ENCODE measurements around the gene NT5DC4.

The NT5DC4 gene

DNA sequence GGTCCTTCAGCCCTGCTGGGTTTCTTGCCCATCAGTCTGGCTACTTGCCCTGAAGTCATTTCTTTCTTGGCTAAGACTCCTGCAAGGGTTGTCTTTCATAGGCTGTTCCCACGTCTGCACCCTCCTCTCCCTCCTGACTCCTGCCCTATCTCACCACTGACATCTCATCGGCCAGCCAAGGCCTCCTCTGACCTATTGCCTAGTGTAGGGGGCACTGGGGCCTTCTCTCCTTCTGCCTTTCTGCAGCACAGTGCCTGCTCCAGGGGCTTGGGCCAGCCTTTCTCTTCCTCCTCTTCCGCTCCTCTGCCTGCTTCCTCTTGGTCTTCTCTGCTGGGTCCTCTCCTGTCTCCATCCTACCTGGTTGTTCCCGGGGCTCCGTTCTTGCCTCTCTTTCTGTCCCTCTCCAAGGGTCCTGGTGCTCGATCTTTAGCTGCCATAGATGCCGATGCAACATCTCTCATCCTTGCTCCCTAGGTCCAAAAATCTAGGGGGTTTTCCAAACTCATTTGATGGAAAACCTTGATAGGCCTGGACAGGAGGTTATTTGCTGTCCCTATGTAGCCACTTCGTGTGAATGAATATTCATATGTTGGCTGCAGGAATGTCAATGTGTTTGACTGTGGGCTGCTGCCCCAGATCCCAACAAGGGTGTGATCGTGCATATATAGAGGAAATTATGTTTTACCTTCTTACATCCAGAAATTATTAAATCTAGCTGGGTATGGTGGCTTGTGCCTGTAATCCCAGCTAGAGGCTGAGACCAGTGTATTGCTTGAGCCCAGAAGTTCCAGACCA is 9.7 kb upstream of the NT5DC4 start:
- peaks cover 4% of the 10 kb centered on the region; the same call in 1 of the 2 replicates for H3K27me3 ChIP-seq (ENCODE audit: insufficient read depth, low read length)
- no peaks in the 10 kb centered on the region for H3F3A ChIP-seq (ENCODE audit: insufficient read depth, low read length)
- no peak overlapping the region for H3K9ac ChIP-seq (ENCODE audit: low read length)
- H3K4me3 ChIP-seq (ENCODE audit: low read depth, low read length, poor library complexity, severe bottlenecking), result no peak overlapping the region
- no peaks in the 10 kb centered on the region for H4K20me1 ChIP-seq (ENCODE audit: insufficient read depth, low read length)
- TF ChIP-seq EZH2 (IDR thresholded peaks at IDR 0.05; ENCODE audit: borderline replicate concordance, low read length), result no peak
- TF ChIP-seq, protein P1, sequence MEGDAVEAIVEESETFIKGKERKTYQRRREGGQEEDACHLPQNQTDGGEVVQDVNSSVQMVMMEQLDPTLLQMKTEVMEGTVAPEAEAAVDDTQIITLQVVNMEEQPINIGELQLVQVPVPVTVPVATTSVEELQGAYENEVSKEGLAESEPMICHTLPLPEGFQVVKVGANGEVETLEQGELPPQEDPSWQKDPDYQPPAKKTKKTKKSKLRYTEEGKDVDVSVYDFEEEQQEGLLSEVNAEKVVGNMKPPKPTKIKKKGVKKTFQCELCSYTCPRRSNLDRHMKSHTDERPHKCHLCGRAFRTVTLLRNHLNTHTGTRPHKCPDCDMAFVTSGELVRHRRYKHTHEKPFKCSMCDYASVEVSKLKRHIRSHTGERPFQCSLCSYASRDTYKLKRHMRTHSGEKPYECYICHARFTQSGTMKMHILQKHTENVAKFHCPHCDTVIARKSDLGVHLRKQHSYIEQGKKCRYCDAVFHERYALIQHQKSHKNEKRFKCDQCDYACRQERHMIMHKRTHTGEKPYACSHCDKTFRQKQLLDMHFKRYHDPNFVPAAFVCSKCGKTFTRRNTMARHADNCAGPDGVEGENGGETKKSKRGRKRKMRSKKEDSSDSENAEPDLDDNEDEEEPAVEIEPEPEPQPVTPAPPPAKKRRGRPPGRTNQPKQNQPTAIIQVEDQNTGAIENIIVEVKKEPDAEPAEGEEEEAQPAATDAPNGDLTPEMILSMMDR (IDR thresholded peaks at IDR 0.05; ENCODE audit: low read length), result no peak
- H3K4me1 ChIP-seq (ENCODE audit: insufficient read depth, low read length, severe bottlenecking), result peaks cover 7% of the 10 kb centered on the region
- no peak overlapping the region for H2AFZ ChIP-seq (ENCODE audit: low read length)
- H3K9me2 ChIP-seq (ENCODE audit: low read depth, low read length), result no peaks in the 10 kb centered on the region
- no peaks in the 10 kb centered on the region for H3K36me3 ChIP-seq (ENCODE audit: insufficient read depth, low read length)
- H3K4me2 ChIP-seq (ENCODE audit: low read length), result no peak overlapping the region
- H3K27ac ChIP-seq (ENCODE audit: low read depth, low read length, poor library complexity, severe bottlenecking), result no peak overlapping the region
- no peaks in the 10 kb centered on the region for H3K9me3 ChIP-seq (ENCODE audit: low read length)
- no peaks in the 10 kb centered on the region for H3K79me2 ChIP-seq (ENCODE audit: insufficient read depth, low read length)

GRCh38 chr2:112712465-112712864 is 8.4 kb upstream of the NT5DC4 start:
- H3K9me2 ChIP-seq (ENCODE audit: low read depth, low read length), result no peaks in the 10 kb centered on the region
- no peak overlapping the region for H3K4me3 ChIP-seq (ENCODE audit: low read depth, low read length, poor library complexity, severe bottlenecking)
- no peak for TF ChIP-seq EZH2 (IDR thresholded peaks at IDR 0.05; ENCODE audit: borderline replicate concordance, low read length)
- TF ChIP-seq, protein P1 (IDR thresholded peaks at IDR 0.05; ENCODE audit: low read length), result no peak
- H4K20me1 ChIP-seq (ENCODE audit: insufficient read depth, low read length), result no peaks in the 10 kb centered on the region
- H2AFZ ChIP-seq (ENCODE audit: low read length), result no peak overlapping the region
- no peak overlapping the region for H3K9ac ChIP-seq (ENCODE audit: low read length)
- H3F3A ChIP-seq (ENCODE audit: insufficient read depth, low read length), result no peaks in the 10 kb centered on the region
- no peaks in the 10 kb centered on the region for H3K9me3 ChIP-seq (ENCODE audit: low read length)
- H3K27ac ChIP-seq (ENCODE audit: low read depth, low read length, poor library complexity, severe bottlenecking), result no peak overlapping the region
- H3K4me2 ChIP-seq (ENCODE audit: low read length), result no peak overlapping the region
- H3K79me2 ChIP-seq (ENCODE audit: insufficient read depth, low read length), result no peaks in the 10 kb centered on the region
- H3K27me3 ChIP-seq (ENCODE audit: insufficient read depth, low read length), result peaks cover 4% of the 10 kb centered on the region; the same call in 1 of the 2 replicates
- peaks cover 7% of the 10 kb centered on the region for H3K4me1 ChIP-seq (ENCODE audit: insufficient read depth, low read length, severe bottlenecking)
- no peaks in the 10 kb centered on the region for H3K36me3 ChIP-seq (ENCODE audit: insufficient read depth, low read length)

- H3K4me2 ChIP-seq (ENCODE audit: low read length), result no peak overlapping the region
- no peak overlapping the region for H3K9ac ChIP-seq (ENCODE audit: low read length)
- peaks cover 4% of the 10 kb centered on the region; the same call in 1 of the 2 replicates for H3K27me3 ChIP-seq (ENCODE audit: insufficient read depth, low read length)
- H3K4me1 ChIP-seq (ENCODE audit: insufficient read depth, low read length, severe bottlenecking), result peaks cover 5% of the 10 kb centered on the region
- no peaks in the 10 kb centered on the region for H3K9me2 ChIP-seq (ENCODE audit: low read depth, low read length)
- H2AFZ ChIP-seq (ENCODE audit: low read length), result no peak overlapping the region
- no peaks in the 10 kb centered on the region for H3K79me2 ChIP-seq (ENCODE audit: insufficient read depth, low read length)
- no peaks in the 10 kb centered on the region for H3F3A ChIP-seq (ENCODE audit: insufficient read depth, low read length)
- TF ChIP-seq, protein P1 (IDR thresholded peaks at IDR 0.05; ENCODE audit: low read length), result no peak
- TF ChIP-seq EZH2 (IDR thresholded peaks at IDR 0.05; ENCODE audit: borderline replicate concordance, low read length), result no peak
- no peak overlapping the region for H3K27ac ChIP-seq (ENCODE audit: low read depth, low read length, poor library complexity, severe bottlenecking)
- H3K36me3 ChIP-seq (ENCODE audit: insufficient read depth, low read length), result no peaks in the 10 kb centered on the region
- no peaks in the 10 kb centered on the region for H4K20me1 ChIP-seq (ENCODE audit: insufficient read depth, low read length)
- no peaks in the 10 kb centered on the region for H3K9me3 ChIP-seq (ENCODE audit: low read length)
- no peak overlapping the region for H3K4me3 ChIP-seq (ENCODE audit: low read depth, low read length, poor library complexity, severe bottlenecking)
Measured at GRCh38 chr2:112712903-112713584, 7.8 kb upstream of the NT5DC4 start.

All from OCI-LY1 (cell line).